ENCODE data around the gene EYS. TPM values are rescaled to one million over a fixed set of nuclear protein-coding genes. Genes with fewer than 3 reads are reported as not detected.

The EYS gene
- total and polyA plus RNA-seq, 9 of the 15 experiments (the other 6 are each of a cell fraction or from before 2014, with no cell fraction given) = 0.03 to 0.36 (median 0.10) TPM; not detected in 2

DNA sequence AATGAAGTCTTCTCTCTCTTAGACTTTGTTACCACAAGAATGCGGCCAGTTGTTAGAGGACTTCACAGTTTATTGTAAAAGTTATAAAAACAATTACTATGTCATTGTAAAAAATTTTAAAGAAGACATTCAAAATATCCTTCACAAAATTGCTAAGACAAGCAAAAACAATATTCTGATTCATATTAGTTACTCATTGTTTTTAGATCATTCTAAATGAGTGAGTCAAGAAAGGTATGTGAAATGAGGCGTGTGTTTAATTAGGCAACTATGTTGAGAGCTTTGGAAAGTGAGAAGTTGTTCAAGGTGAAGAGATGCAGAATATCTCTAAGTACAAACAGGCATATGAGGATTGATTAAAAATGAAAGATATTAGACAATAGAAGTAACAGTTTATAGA, 875.3 kb downstream of the EYS start:
- WGBS (ENCODE audit: insufficient coverage, low coverage, missing lambda C conversion rate) = 0% methylated on average over 2 of the region's 2 CpGs
- DNase-seq (ENCODE audit: extremely low read depth in 1 of 4, low spot score in 3 of 4) (no peak), FAIRE-seq (no peak), ATAC-seq (no peak)
- ChIA-PET POLR2A (no interaction called here), CTCF (ENCODE audit: low intra/inter-chr PET ratio) (no interaction called here)
- Histone ChIP-seq H3K9me1 (ENCODE audit: control insufficient read depth, insufficient read depth, low read length) (no peaks in the 10 kb centered on the region), H3K4me1 (replicated peaks in 1 of 2; ENCODE audit: control insufficient read depth in 2 of 2, insufficient read depth in 2 of 2, low read length in 2 of 2) (no peaks in the 10 kb centered on the region), H3K27me3 (ENCODE audit: control insufficient read depth in 2 of 2, insufficient read depth in 2 of 2, low read length in 2 of 2) (no peaks in the 10 kb centered on the region), H3K9ac (ENCODE audit: insufficient read depth in 1 of 2, low read depth in 2 of 2, low read length in 2 of 2) (no peak overlapping the region), H2AFZ (ENCODE audit: low read depth, low read length) (no peak overlapping the region), H3K27ac (ENCODE audit: extremely low read depth, low read depth, low read length) (no peak overlapping the region), H4K20me1 (replicated peaks; ENCODE audit: control insufficient read depth, insufficient read depth, low read length) (no peaks in the 10 kb centered on the region), H3K4me3 (no peak overlapping the region), H3K4me2 (ENCODE audit: insufficient read depth, low read length) (no peak overlapping the region), H3K36me3 (ENCODE audit: control insufficient read depth, insufficient read depth, low read length) (no peaks in the 10 kb centered on the region), H3K79me2 (ENCODE audit: control insufficient read depth, insufficient read depth, low read length) (no peaks in the 10 kb centered on the region), H3K9me3 (replicated peaks; ENCODE audit: control insufficient read depth, insufficient read depth, low read depth, low read length) (no peaks in the 10 kb centered on the region; the same call in 1 of the 2 replicates)
- in situ Hi-C loops (cut with MboI) = no loop called here
- intact Hi-C loops (cut with micrococcal nuclease) = no loop called here
- no TSS peak for BruUV-seq (replicated peaks)
- no peak for TF ChIP-seq ESRRB (CRISPR knock-in tag; IDR thresholded peaks at IDR 0.05; ENCODE audit: borderline replicate concordance)
- TF ChIP-seq, protein P1, sequence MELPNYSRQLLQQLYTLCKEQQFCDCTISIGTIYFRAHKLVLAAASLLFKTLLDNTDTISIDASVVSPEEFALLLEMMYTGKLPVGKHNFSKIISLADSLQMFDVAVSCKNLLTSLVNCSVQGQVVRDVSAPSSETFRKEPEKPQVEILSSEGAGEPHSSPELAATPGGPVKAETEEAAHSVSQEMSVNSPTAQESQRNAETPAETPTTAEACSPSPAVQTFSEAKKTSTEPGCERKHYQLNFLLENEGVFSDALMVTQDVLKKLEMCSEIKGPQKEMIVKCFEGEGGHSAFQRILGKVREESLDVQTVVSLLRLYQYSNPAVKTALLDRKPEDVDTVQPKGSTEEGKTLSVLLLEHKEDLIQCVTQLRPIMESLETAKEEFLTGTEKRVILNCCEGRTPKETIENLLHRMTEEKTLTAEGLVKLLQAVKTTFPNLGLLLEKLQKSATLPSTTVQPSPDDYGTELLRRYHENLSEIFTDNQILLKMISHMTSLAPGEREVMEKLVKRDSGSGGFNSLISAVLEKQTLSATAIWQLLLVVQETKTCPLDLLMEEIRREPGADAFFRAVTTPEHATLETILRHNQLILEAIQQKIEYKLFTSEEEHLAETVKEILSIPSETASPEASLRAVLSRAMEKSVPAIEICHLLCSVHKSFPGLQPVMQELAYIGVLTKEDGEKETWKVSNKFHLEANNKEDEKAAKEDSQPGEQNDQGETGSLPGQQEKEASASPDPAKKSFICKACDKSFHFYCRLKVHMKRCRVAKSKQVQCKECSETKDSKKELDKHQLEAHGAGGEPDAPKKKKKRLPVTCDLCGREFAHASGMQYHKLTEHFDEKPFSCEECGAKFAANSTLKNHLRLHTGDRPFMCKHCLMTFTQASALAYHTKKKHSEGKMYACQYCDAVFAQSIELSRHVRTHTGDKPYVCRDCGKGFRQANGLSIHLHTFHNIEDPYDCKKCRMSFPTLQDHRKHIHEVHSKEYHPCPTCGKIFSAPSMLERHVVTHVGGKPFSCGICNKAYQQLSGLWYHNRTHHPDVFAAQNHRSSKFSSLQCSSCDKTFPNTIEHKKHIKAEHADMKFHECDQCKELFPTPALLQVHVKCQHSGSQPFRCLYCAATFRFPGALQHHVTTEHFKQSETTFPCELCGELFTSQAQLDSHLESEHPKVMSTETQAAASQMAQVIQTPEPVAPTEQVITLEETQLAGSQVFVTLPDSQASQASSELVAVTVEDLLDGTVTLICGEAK (IDR thresholded peaks at IDR 0.05) = no peak
- TF ChIP-seq, protein P1 (CRISPR knock-in tag; IDR thresholded peaks at IDR 0.05) = no peak
- TF ChIP-seq, protein P2, sequence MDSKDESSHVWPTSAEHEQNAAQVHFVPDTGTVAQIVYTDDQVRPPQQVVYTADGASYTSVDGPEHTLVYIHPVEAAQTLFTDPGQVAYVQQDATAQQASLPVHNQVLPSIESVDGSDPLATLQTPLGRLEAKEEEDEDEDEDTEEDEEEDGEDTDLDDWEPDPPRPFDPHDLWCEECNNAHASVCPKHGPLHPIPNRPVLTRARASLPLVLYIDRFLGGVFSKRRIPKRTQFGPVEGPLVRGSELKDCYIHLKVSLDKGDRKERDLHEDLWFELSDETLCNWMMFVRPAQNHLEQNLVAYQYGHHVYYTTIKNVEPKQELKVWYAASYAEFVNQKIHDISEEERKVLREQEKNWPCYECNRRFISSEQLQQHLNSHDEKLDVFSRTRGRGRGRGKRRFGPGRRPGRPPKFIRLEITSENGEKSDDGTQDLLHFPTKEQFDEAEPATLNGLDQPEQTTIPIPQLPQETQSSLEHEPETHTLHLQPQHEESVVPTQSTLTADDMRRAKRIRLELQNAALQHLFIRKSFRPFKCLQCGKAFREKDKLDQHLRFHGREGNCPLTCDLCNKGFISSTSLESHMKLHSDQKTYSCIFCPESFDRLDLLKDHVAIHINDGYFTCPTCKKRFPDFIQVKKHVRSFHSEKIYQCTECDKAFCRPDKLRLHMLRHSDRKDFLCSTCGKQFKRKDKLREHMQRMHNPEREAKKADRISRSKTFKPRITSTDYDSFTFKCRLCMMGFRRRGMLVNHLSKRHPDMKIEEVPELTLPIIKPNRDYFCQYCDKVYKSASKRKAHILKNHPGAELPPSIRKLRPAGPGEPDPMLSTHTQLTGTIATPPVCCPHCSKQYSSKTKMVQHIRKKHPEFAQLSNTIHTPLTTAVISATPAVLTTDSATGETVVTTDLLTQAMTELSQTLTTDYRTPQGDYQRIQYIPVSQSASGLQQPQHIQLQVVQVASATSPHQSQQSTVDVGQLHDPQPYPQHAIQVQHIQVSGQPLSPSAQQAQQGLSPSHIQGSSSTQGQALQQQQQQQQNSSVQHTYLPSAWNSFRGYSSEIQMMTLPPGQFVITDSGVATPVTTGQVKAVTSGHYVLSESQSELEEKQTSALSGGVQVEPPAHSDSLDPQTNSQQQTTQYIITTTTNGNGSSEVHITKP (IDR thresholded peaks at IDR 0.05; ENCODE audit: partially characterized antibody) = no peak
- no peak for TF ChIP-seq CCNT2 (IDR thresholded peaks at IDR 0.05; ENCODE audit: borderline replicate concordance, extremely low read depth, insufficient read length, low read depth, low read length)
- no peak for TF ChIP-seq PHTF2 (CRISPR knock-in tag; IDR thresholded peaks at IDR 0.05)
